ENCODE results near the gene PTEN. TPM values are rescaled to one million over a fixed set of nuclear protein-coding genes. Genes with fewer than 3 reads are reported as not detected.

Gene PTEN
- total and polyA plus RNA-seq, 2 experiments from 2014 or later, result 20.8 to 64.0 TPM

GRCh38 chr10:87930934-87931835, 67.8 kb downstream of the PTEN start:
- Histone ChIP-seq H3K4me2 (no peak overlapping the region), H3K27ac (ENCODE audit: low read depth) (no peak overlapping the region), H3K36me3 (ENCODE audit: insufficient read depth) (no peaks in the 10 kb centered on the region), H3F3A (replicated peaks; ENCODE audit: low read depth) (no peaks in the 10 kb centered on the region), H3K27me3 (ENCODE audit: insufficient read depth) (no peaks in the 10 kb centered on the region), H3K9me2 (ENCODE audit: insufficient read depth) (0 out of 2 replicates have a peak, but pooled peaks cover 2% of the 10 kb centered on the region), H3K4me3 (no peak overlapping the region), H4K20me1 (replicated peaks; ENCODE audit: insufficient read depth) (no peaks in the 10 kb centered on the region; the same call in 1 of the 2 replicates), H3K4me1 (ENCODE audit: insufficient read depth) (peaks cover 55% of the 10 kb centered on the region), H3K79me2 (replicated peaks; ENCODE audit: insufficient read depth) (peaks cover 55% of the 10 kb centered on the region), H2AFZ (no peak overlapping the region)
- ATAC-seq, result no peak
- Mint-ChIP-seq H3K36me3 (ENCODE audit: low read depth) (peaks cover 19% of the 10 kb centered on the region; the same call in 2 of the 3 replicates), H3K27ac (peak overlapping the region; percentile 41), H3K27me3 (ENCODE audit: insufficient read depth, low read depth, poor library complexity) (no peaks in the 10 kb centered on the region), H3K4me1 (peaks cover 51% of the 10 kb centered on the region), H3K9me3 (no peaks in the 10 kb centered on the region), H3K4me3 (no peak overlapping the region)
- no peak for DNase-seq (ENCODE audit: low spot score)
- no peak for TF ChIP-seq EZH2 (IDR thresholded peaks at IDR 0.05; ENCODE audit: low read depth, unreplicated experiment)
- no peak for TF ChIP-seq POLR2AphosphoS5 (IDR thresholded peaks at IDR 0.05; ENCODE audit: low read depth)
- TF ChIP-seq STAT1 (IDR thresholded peaks at IDR 0.05; ENCODE audit: unreplicated experiment), result no peak
- no peak for TF ChIP-seq CREB1 (CRISPR knock-in tag; IDR thresholded peaks at IDR 0.05; ENCODE audit: low read depth)
- TF ChIP-seq ZNF462 (CRISPR knock-in tag; IDR thresholded peaks at IDR 0.05), result no peak
- no peak for TF ChIP-seq REST (IDR thresholded peaks at IDR 0.05; ENCODE audit: unreplicated experiment)
- TF ChIP-seq CTCF (conservative IDR thresholded peaks at IDR 0.05; ENCODE audit: low read depth in 2 of 2), result no peak
- TF ChIP-seq ETS1 (IDR thresholded peaks at IDR 0.05), result no peak
- no peak for TF ChIP-seq ZNF331 (CRISPR knock-in tag; IDR thresholded peaks at IDR 0.05; ENCODE audit: low read depth)
- no peak for TF ChIP-seq JUNB (IDR thresholded peaks at IDR 0.05; ENCODE audit: unreplicated experiment)
- TF ChIP-seq NANOG (IDR thresholded peaks at IDR 0.05; ENCODE audit: borderline replicate concordance), result no peak
- TF ChIP-seq ZNF114 (CRISPR knock-in tag; IDR thresholded peaks at IDR 0.05), result no peak
- TF ChIP-seq EZH2phosphoT487 (IDR thresholded peaks at IDR 0.05; ENCODE audit: unreplicated experiment), result no peak

Data from GM23338 (cell line).